HEK293 (cell line): ENCODE results near the gene FBXW11.
A peak's percentile ranks its signal among the peaks of the same experiment; 100 is the strongest.

ENCODE experiments used
- CTCF ChIA-PET: fragments of 350-600 bp; formaldehyde crosslinking; extraction: SDS; loops from one replicate; lab custom pipeline; 2021; ENCODE audit warnings: antibody characterized with exemption; lab: Yijun Ruan, JAX
- POLR2A ChIA-PET: fragments of 300-600 bp; formaldehyde crosslinking; extraction: SDS; loops from one replicate; lab custom pipeline; 2020; ENCODE audit warnings: antibody characterized with exemption, inconsistent platforms; lab: Yijun Ruan, JAX
- H3K27ac ChIP-seq: fragments of 200-500 bp; sonication (Bioruptor generic); 2 replicates; pipeline ENCODE4 v1.5.1; 2014; ENCODE audit warnings: low read depth, low read length, control low read depth, inconsistent platforms; ENCODE audit errors: extremely low read depth
- H3K36me3 ChIP-seq, 2 experiments: fragments of 200-500 bp in 1 of 2; sonication (Bioruptor generic) in 1 of 2; 1 replicate in 1 of 2; 2 replicates in 1 of 2; pipeline ENCODE4 v1.5.1; 2014 to 2017; ENCODE audit warnings: inconsistent platforms in 2 of 2, low read length in 2 of 2; ENCODE audit not compliant: control insufficient read depth in 2 of 2, insufficient read depth in 1 of 2
- H3K4me1 ChIP-seq: fragments of 200-500 bp; sonication (Bioruptor generic); 2 replicates; pipeline ENCODE4 v1.5.1; 2014; ENCODE audit warnings: mild to moderate bottlenecking, low read length, inconsistent platforms; ENCODE audit not compliant: control insufficient read depth, insufficient read depth
- H3K4me3 ChIP-seq: 2 replicates; pipeline ENCODE4 v1.5.1; 2011; ENCODE audit warnings: low read depth, mild to moderate bottlenecking, control low read depth, low read length, moderate library complexity
- H3K9me3 ChIP-seq: fragments of 200-500 bp; sonication (Bioruptor generic); 2 replicates; pipeline ENCODE4 v1.5.1; 2014; ENCODE audit warnings: low read depth, low read length, inconsistent platforms; ENCODE audit not compliant: control insufficient read depth, insufficient read depth
- EGR2 ChIP-seq: fragments of 450-650 bp; formaldehyde crosslinking; IDR thresholded peaks from 2 replicates; pipeline ENCODE4 v1.5.1; 2016; ENCODE audit warnings: low read depth, missing biosample characterization, missing genetic modification characterization
- OVOL3 ChIP-seq: fragments of 450-650 bp; formaldehyde crosslinking; IDR thresholded peaks from 2 replicates; pipeline ENCODE4 v1.5.1; 2016; ENCODE audit warnings: missing biosample characterization, missing genetic modification characterization
- PRDM6 ChIP-seq: fragments of 450-650 bp; formaldehyde crosslinking; IDR thresholded peaks from 2 replicates; pipeline ENCODE4 v1.5.1; 2017; ENCODE audit warnings: missing biosample characterization, missing genetic modification characterization
- SCRT2 ChIP-seq: fragments of 450-650 bp; formaldehyde crosslinking; IDR thresholded peaks from 2 replicates; pipeline ENCODE4 v1.5.1; 2016; ENCODE audit warnings: missing biosample characterization, missing genetic modification characterization
- SP7 ChIP-seq: fragments of 450-650 bp; formaldehyde crosslinking; IDR thresholded peaks from 2 replicates; pipeline ENCODE4 v1.5.1; 2016; ENCODE audit warnings: missing biosample characterization, missing genetic modification characterization
- ZBTB11 ChIP-seq: fragments of 450-650 bp; formaldehyde crosslinking; conservative IDR thresholded peaks from 2 replicates; pipeline ENCODE4 v1.5.1; 2016; ENCODE audit warnings: low read depth, missing biosample characterization, missing genetic modification characterization
- ZBTB26 ChIP-seq: fragments of 450-650 bp; formaldehyde crosslinking; optimal IDR thresholded peaks from 2 replicates; pipeline ENCODE3; 2016; ENCODE audit warnings: missing biosample characterization, mild to moderate bottlenecking, missing genetic modification characterization
- ZFHX2 ChIP-seq: fragments of 450-650 bp; formaldehyde crosslinking; conservative IDR thresholded peaks from 2 replicates; pipeline ENCODE4 v1.5.1; 2016; ENCODE audit warnings: missing biosample characterization, missing genetic modification characterization
- ZFP69B ChIP-seq: fragments of 450-650 bp; formaldehyde crosslinking; IDR thresholded peaks from 2 replicates; pipeline ENCODE4 v1.5.1; 2016; ENCODE audit warnings: missing biosample characterization, missing genetic modification characterization
- ZIC2 ChIP-seq: fragments of 450-650 bp; formaldehyde crosslinking; IDR thresholded peaks from 2 replicates; pipeline ENCODE4 v1.5.1; 2016; ENCODE audit warnings: missing biosample characterization, missing genetic modification characterization
- ZNF146 ChIP-seq: fragments of 450-650 bp; formaldehyde crosslinking; IDR thresholded peaks from 2 replicates; pipeline ENCODE4 v1.5.1; 2016; ENCODE audit warnings: missing biosample characterization, missing genetic modification characterization
- ZNF211 ChIP-seq: fragments of 450-650 bp; formaldehyde crosslinking; IDR thresholded peaks from 2 replicates; pipeline ENCODE4 v1.5.1; 2016; ENCODE audit warnings: low read depth, missing biosample characterization, missing genetic modification characterization
- ZNF426 ChIP-seq: fragments of 450-650 bp; formaldehyde crosslinking; IDR thresholded peaks from 2 replicates; pipeline ENCODE4 v1.5.1; 2017; ENCODE audit warnings: missing biosample characterization, missing genetic modification characterization, mild to moderate bottlenecking, inconsistent platforms, moderate library complexity
- ZNF501 ChIP-seq: fragments of 450-650 bp; formaldehyde crosslinking; IDR thresholded peaks from 2 replicates; pipeline ENCODE4 v1.5.1; 2016; ENCODE audit warnings: missing biosample characterization, missing genetic modification characterization
- ZNF544 ChIP-seq: fragments of 450-650 bp; formaldehyde crosslinking; IDR thresholded peaks from 2 replicates; pipeline ENCODE4 v1.5.0; 2017; ENCODE audit warnings: missing biosample characterization, missing genetic modification characterization
- ZNF585B ChIP-seq: fragments of 450-650 bp; formaldehyde crosslinking; IDR thresholded peaks from 2 replicates; pipeline ENCODE4 v1.5.1; 2016; ENCODE audit warnings: missing biosample characterization, missing genetic modification characterization
- ZNF639 ChIP-seq: fragments of 450-650 bp; formaldehyde crosslinking; IDR thresholded peaks from 2 replicates; pipeline ENCODE4 v1.5.1; 2016; ENCODE audit warnings: missing biosample characterization, missing genetic modification characterization
- ZNF747 ChIP-seq: fragments of 450-650 bp; formaldehyde crosslinking; IDR thresholded peaks from 2 replicates; pipeline ENCODE4 v1.5.1; 2016; ENCODE audit warnings: missing biosample characterization, missing genetic modification characterization
- ZNF837 ChIP-seq: fragments of 450-650 bp; formaldehyde crosslinking; IDR thresholded peaks from 2 replicates; pipeline ENCODE4 v1.5.1; 2016; ENCODE audit warnings: missing biosample characterization, missing genetic modification characterization

The FBXW11 gene

GRCh38 chr5:172038167-172038566, 31.7 kb upstream of the FBXW11 start (continued):
- TF ChIP-seq ZBTB11 (tag by site-specific recombination) (no peak), ZBTB26 (tag by site-specific recombination) (no peak), ZIC2 (tag by site-specific recombination) (no peak), ZNF585B (no peak), ZNF639 (tag by site-specific recombination) (no peak), PRDM6 (tag by site-specific recombination) (no peak), SCRT2 (tag by site-specific recombination) (no peak), OVOL3 (tag by site-specific recombination) (no peak), ZNF747 (tag by site-specific recombination) (no peak)

- no peaks in the 10 kb centered on the region for H3K9me3 ChIP-seq
- no peaks in the 10 kb centered on the region for H3K36me3 ChIP-seq
- no peak overlapping the region for H3K4me3 ChIP-seq
- H3K4me1 ChIP-seq, result no peaks in the 10 kb centered on the region; the same call in 1 of the 2 replicates
- POLR2A ChIA-PET, result no interaction called here
- CTCF ChIA-PET, result interaction anchor here (0.9 kb wide), 1 partner anchor 123 kb away, joined by 3 read pairs; no protein-coding TSS in a partner anchor
- peak; percentile 82 for TF ChIP-seq EGR2 (tag by site-specific recombination)
- TF ChIP-seq ZNF211 (tag by site-specific recombination), result no peak
- peak; percentile 82 for TF ChIP-seq ZFHX2 (tag by site-specific recombination)
- TF ChIP-seq ZFP69B (tag by site-specific recombination), result no peak
- TF ChIP-seq SP7 (tag by site-specific recombination), result no peak
- no peak for TF ChIP-seq ZNF544 (tag by site-specific recombination)
- no peak for TF ChIP-seq ZNF837 (tag by site-specific recombination)
- no peak for TF ChIP-seq ZNF501
- no peak for TF ChIP-seq ZNF146 (tag by site-specific recombination)
- no peak for TF ChIP-seq ZNF426 (tag by site-specific recombination)
- no peak overlapping the region for H3K27ac ChIP-seq
Measured at GRCh38 chr5:172035049-172035448, 28.6 kb upstream of the FBXW11 start.
